Neural progenitor cell (in vitro differentiated cells): Measurements from ENCODE around the gene GRIP1.

Experiments used
- EZH2phosphoT487 ChIP-seq: fragments of 200-600 bp; sonication (generic); IDR thresholded peaks from 2 replicates; pipeline ENCODE4 v1.6.1; 2017; ENCODE audit warnings: antibody characterized with exemption
- TF ChIP-seq, protein P1 (sequence below): fragments of 200-600 bp; sonication (generic); IDR thresholded peaks from 2 replicates; pipeline ENCODE4 v1.5.1; 2017; ENCODE audit warnings: antibody characterized with exemption, mild to moderate bottlenecking

DNA sequence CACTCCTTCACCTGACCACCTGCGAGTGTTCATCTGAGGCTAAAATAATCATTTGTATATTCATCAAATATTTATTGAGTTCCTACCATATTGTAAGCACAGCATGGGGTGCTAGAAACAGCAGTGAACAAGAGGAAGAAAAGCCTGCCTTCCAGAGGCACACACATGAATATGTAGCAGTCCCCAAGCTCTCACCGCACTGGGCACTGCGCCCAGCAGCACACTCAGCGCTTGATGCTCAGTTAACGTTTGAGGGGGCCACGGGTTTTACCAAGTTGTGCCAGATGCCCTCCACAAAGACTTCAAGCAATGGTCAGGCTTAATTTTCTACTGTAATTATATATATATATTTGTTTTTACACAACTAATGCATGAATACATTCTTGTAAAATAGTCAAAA lies 324.6 kb downstream of the GRIP1 start:
- no peak for TF ChIP-seq EZH2phosphoT487
- TF ChIP-seq, protein P1, sequence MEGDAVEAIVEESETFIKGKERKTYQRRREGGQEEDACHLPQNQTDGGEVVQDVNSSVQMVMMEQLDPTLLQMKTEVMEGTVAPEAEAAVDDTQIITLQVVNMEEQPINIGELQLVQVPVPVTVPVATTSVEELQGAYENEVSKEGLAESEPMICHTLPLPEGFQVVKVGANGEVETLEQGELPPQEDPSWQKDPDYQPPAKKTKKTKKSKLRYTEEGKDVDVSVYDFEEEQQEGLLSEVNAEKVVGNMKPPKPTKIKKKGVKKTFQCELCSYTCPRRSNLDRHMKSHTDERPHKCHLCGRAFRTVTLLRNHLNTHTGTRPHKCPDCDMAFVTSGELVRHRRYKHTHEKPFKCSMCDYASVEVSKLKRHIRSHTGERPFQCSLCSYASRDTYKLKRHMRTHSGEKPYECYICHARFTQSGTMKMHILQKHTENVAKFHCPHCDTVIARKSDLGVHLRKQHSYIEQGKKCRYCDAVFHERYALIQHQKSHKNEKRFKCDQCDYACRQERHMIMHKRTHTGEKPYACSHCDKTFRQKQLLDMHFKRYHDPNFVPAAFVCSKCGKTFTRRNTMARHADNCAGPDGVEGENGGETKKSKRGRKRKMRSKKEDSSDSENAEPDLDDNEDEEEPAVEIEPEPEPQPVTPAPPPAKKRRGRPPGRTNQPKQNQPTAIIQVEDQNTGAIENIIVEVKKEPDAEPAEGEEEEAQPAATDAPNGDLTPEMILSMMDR, result no peak
